ENCODE measurements around the gene STAG3.
"Not testable (repeated sequence)": the region's sequence is repeated elsewhere in the genome, so short reads cannot be mapped to it uniquely, and the experiment has no call there.

Gene STAG3

GRCh38 chr7:100210805-100211204, 33.1 kb downstream of the STAG3 start:
- DNase-seq (ENCODE audit: low read depth in 2 of 2): no peak

GRCh38 chr7:100211342-100211780, 33.6 kb downstream of the STAG3 start:
- no peak for DNase-seq (ENCODE audit: low read depth in 2 of 2)

- DNase-seq (ENCODE audit: low read depth in 2 of 2): no peak
These were observed 35.0 kb downstream of the STAG3 start for GRCh38 chr7:100212631-100213286.

- no peak for DNase-seq (ENCODE audit: low read depth in 2 of 2)
These were observed 36.0 kb downstream of the STAG3 start for GRCh38 chr7:100213672-100214071.

- not testable (repeated sequence) for DNase-seq (ENCODE audit: low read depth in 2 of 2)
These were observed 36.6 kb downstream of the STAG3 start for GRCh38 chr7:100214356-100214755.

- DNase-seq (ENCODE audit: low read depth in 2 of 2): no peak
These were observed 38.2 kb downstream of the STAG3 start for GRCh38 chr7:100215895-100216294.

- peak; percentile 72 to 76 for DNase-seq (ENCODE audit: low read depth in 2 of 2)
These were observed 40.2 kb downstream of the STAG3 start for GRCh38 chr7:100217934-100218333.

- DNase-seq (ENCODE audit: low read depth in 2 of 2): no peak
These were observed 41.6 kb downstream of the STAG3 start for GRCh38 chr7:100219271-100219737.

GRCh38 chr7:100219801-100220585, 42.3 kb downstream of the STAG3 start, which contains the start of gene PVRIG:
PVRIG (plus strand) TSS chr7:100219949; CDS start chr7:100219971, 22 bp downstream.
- not testable (repeated sequence) for DNase-seq (ENCODE audit: low read depth in 2 of 2)

GRCh38 chr7:100220586-100221230, 43.0 kb downstream of the STAG3 start:
- no peak for DNase-seq (ENCODE audit: low read depth in 2 of 2)

GRCh38 chr7:100221231-100221718, 43.6 kb downstream of the STAG3 start:
- peak in 1 of 2 donors; percentile 71 for DNase-seq (ENCODE audit: low read depth in 2 of 2)

- no peak for DNase-seq (ENCODE audit: low read depth in 2 of 2)
These were observed 44.2 kb downstream of the STAG3 start for GRCh38 chr7:100221767-100222444.

- no peak for DNase-seq (ENCODE audit: low read depth in 2 of 2)
These were observed 44.9 kb downstream of the STAG3 start for GRCh38 chr7:100222445-100223132.

- not testable (repeated sequence) for DNase-seq (ENCODE audit: low read depth in 2 of 2)
These were observed 45.7 kb downstream of the STAG3 start for GRCh38 chr7:100223376-100223927.

GRCh38 chr7:100224891-100225290, 47.2 kb downstream of the STAG3 start:
- DNase-seq (ENCODE audit: low read depth in 2 of 2): not testable (repeated sequence)

- not testable (repeated sequence) for DNase-seq (ENCODE audit: low read depth in 2 of 2)
These were observed 57.1 kb downstream of the STAG3 start for GRCh38 chr7:100234660-100235317.

- not testable (repeated sequence) for DNase-seq (ENCODE audit: low read depth in 2 of 2)
These were observed 62.3 kb downstream of the STAG3 start for GRCh38 chr7:100239975-100240374.

- DNase-seq (ENCODE audit: low read depth in 2 of 2): peak in 1 of 2 donors; percentile 40
These were observed 65.7 kb downstream of the STAG3 start for GRCh38 chr7:100243385-100243784.

- DNase-seq (ENCODE audit: low read depth in 2 of 2): not testable (repeated sequence)
These were observed 67.4 kb downstream of the STAG3 start for GRCh38 chr7:100244988-100245605.

Data from stimulated activated CD8-positive, alpha-beta memory T cell treated with anti-CD3 and anti-CD28 coated beads, Interleukin-2, amount 100 ng/mL, for 48 hours (primary cell).